Putamen (tissue), 1 donor: ENCODE results near the gene KRT82.
A peak's percentile ranks its signal among the peaks of the same experiment; 100 is the strongest.

Experiments used
- DNase-seq: peaks from one replicate; pipeline ENCODE4 v3.0.0-alpha.2; 2016; ENCODE audit warnings: low spot score

KRT82 gene

DNA sequence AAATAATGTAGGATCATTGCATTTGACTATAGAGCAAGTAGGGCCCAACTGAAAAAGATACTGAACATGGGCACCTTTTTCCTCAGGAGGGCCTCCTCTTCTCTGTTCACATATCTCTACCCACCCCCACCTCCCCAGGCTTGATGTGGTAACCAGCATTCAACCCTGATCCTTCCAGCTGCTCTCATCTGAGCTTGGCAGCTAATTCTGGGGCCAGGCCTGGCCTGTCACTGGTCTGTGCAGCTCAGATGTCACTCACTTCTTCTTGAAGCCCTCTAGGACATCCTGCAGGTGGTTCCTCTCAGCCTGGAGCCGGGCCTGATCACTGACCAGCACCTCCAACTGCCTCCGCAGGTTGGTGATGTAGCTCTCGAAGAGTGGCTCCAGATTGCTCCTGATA lies 22.8 kb downstream of the KRT82 start:
- DNase-seq, result no peak

DNA sequence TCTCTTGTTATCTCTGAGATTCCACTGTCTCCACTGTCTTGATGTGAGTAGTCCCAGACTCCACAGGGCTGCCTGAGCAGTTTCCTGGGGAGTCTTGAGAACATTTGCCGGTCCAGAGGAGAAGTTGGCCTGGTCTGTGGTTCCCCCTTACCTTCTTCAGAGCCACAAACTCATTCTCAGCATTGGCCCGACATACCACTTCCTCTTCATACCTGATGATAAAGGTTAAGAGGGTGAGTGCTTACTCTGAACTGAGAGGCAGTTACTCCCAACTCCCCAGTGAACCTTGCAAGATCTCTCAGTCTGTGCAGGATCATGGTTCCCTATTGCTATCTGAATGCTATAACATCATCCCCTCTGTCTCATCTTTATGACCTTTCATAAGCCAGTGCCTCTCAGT lies 23.3 kb downstream of the KRT82 start:
- no peak for DNase-seq

DNA sequence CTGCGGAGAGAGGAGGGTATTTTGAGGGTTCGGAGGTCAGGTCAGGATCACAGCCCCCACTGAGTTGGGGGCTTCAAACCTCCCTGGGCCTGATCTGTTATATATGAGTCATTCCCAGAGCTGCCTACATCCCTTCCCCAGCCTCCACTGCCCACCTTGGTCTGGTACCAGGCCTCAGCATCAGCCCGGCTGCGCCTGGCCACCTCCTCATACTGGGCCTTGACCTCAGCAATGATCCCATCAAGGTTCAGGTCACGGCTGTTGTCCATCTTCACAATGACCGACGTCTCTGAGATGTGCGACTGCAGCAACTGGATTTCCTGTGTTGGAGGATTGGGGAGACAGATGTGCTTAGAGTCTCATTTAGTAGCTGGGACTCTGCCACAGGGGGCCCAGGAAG lies 24.9 kb downstream of the KRT82 start:
- DNase-seq, result no peak

DNA sequence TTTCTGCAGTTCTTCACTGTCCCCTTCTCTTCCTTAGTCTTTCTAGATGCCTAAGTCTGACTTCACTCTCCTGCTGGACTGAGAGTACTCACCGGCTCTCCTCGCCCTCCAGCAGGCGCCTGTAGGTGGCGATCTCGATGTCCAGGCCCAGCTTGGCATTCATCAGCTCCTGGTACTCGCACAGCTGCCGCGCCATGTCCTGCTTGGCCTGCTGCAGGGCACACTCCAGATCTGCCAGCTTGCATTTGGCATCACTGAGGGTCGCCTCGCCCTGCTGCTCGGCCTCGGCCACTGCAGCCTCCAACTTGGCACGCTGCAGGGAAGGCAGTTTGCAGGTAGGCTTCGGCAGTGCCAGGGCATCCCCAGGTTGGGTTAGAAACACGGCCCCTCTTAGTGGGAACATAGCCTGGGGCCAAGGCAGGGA lies 25.9 kb downstream of the KRT82 start:
- DNase-seq, result peak; percentile 17

DNA sequence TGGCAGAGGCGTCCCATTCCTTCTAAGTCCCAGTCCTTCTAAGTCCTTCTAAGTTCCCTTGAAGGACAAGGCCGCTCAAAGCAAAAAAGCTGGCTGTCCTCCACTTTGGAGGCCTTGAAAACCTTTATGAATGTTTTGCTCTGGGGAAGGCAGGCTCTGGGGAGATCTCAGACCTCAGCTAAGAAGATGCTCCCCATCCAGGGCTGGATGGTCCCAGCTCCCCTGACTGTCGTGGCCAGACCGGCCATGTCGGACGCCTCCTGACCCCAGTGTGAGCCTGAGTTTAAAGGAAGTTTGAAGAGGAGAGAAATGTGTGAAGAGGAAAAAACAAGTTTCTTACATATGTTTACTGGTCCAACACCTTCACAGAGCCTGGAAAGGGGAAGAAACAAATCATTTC lies 26.6 kb downstream of the KRT82 start:
- DNase-seq, result no peak

DNA sequence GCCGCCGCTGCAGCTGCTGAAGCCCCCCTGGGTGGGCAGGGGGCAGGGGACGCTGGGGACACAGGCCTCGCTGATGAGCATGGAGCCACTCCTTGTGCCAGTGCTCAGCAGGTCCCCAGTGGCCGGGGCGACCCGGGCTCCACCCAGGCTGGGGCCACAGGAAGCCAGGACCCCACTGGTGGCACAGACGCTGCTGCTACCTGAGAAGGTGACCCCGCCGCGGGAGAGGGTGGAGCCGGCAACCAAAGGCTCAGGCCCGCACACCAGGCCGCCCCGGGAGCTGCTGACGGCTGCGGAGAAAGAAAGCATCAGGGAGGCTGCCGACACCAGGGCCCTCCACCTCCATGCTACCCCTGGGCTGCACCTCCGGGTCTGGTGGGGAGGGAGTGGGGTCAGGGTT lies 28.0 kb downstream of the KRT82 start:
- no peak for DNase-seq

DNA sequence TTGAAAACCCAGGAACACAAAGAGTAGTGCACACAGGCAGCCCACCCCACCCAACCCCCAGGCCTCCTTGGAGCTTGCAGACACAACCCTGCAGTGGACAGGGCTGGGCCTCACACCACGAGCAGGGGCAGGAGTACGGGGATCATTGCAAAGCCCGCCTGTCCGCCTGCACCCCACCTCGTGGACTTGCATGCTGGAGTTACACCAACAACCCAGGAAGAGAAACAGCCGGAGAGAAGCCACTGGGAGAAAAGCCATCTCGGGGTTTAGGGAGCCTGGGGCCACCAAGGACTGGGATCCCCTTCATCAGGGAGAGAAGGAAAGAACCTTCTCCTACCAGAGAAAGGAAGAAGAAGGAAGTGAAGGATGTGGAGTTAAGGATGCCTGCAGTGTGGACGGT lies 28.9 kb downstream of the KRT82 start:
- DNase-seq, result no peak

DNA sequence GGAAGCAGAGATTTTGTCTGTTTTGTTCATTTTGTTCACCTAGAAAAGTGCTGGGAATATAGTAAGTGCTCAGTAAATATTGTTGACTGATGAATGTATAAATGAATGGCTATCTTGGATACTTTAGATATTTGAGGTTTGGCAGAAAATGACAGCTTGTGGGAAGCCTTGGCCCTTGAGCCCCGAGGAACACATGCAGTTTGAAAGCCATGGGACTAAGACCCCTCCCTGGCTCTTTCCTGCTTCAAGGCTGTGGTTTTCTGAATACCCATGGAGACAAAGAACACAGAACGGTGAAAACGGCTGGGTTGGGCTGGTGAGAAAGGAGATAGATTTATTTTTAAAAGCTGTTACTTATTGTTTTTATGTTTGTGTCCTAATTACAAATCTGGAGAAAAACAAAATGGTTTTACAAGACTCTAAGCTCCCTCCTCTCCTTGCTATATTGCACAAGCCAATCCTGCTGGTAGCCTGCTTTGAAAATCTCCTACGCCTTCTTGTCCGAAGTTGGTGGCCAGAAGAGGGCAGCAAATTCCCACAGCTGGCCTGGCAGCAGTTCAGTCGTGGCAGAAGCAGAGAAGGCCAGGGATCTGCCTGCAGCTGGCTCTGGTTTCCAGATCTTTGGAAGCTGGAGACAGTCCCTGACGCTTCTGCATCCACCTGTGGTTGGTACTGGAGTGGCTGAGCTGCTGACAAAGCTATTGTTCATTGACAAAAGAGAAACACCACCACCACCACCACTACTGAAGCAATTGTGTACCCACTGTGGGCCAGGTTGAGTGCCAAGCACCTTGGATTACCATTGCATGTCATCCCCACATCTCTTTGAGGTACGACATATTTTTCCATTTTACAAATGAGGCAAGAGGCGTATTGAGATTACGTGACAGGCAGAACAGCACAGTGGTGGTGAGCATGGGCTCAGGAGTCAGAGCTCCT lies 33.6 kb downstream of the KRT82 start:
- peak; percentile 70 for DNase-seq

DNA sequence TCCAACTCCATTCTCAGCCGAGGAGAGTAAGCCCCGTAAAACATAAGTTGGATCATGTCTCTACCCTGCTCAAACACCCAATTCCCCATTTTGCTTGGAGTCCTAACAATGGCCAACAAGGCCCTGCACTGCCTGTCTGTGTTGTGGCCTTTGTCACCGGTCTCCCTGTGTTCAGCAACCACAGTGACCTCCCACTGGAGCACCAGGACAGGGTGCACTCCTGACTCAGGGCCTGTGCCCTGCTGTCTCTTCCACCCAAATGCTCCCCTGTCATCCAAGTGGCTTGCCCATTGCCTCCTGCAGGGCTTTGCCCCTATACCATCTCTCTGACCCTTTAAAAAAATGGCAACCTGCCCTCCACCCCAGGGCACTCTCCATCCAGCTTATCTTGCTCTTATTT lies 34.4 kb downstream of the KRT82 start:
- no peak for DNase-seq

DNA sequence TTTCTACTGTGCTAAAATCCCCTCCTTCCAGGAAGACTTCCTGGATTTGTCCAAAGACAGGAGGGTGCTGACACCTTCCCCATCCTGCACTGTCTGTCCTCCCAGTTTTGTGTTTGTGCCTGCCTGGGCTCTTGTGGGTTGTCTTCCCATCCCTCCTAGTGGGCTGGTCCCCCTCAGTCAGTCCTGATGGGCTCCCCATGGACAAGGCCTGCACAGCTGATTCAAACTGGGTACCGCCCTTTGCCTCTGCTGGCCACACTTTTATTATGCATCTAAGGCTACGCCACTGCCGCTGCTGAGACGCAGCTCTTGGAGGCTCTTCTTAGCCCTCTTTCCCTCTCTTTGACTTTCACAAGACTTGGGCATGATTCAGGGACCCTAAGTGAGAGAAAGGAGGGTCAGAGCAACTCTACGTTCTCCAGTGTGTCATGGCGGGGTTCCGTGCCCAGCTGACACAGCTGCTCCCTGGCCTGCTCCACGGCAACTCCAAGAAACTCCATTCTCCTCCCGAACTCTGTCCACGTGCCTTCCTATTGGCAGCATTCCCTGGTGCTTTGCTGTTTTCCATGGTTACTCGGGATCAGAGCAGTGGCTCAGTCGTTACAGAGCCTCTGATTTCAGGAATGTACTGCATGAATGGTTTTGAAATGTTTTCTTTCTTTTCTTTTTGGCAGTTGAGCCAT lies 35.1 kb downstream of the KRT82 start:
- DNase-seq, result peak; percentile 70

DNA sequence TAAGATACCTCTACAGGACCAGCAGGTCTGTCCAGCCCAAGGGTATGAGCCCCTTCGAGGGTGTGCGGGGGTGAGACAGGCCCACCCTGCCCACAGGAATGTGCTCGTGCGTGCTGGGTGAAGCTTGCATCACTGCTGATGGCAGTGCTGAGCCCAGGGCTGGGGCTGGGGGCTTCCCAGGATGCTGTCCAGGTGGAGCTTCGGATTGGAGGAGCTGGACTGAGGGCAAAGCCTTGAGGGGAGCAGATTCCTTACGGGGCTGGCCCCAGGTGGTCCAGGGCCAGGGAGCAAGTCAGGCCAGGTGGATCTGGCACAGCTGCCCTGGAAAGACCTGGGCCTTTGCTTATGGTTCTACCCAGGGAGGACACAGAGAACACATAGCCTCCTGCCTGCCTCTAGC lies 36.3 kb downstream of the KRT82 start:
- DNase-seq, result no peak

DNA sequence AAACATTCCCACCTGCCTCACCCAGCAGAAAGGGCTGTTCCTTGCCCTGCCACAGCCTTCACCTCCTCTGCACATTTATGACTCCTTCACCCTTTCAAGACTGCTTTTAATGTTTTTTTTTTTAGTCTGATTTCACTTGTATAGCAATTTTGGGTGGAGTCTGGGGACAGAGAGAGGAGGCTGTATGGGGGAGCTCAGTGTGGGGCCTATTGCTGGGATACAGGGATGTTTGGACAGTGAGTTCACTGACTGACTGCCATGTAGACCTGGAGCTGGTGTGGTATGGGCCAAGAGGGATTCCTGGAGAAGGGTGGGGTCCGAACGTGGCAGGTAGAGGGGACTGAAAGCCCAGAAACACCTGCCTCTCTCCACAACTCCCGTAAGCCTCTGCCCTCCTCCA lies 36.9 kb downstream of the KRT82 start:
- no peak for DNase-seq

DNA sequence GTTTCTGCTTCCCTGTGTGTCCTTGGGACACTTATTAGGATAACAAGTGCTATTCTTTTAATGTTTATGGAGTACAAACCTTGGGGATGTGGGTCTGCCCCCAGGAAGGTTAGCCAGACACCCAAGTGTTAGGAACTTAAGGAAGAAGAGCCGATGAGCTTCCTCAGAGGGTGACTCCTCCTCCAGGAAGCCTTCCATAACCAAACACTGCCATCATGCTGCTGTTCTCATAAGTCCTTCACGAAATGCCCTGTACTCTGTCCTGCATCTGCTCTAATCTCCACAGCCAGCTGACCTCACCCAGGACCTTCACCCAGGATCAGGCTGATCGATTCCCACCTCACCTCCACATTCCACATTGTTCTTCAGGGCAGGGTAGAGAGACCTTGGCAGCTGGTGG lies 37.6 kb downstream of the KRT82 start:
- DNase-seq, result no peak

DNA sequence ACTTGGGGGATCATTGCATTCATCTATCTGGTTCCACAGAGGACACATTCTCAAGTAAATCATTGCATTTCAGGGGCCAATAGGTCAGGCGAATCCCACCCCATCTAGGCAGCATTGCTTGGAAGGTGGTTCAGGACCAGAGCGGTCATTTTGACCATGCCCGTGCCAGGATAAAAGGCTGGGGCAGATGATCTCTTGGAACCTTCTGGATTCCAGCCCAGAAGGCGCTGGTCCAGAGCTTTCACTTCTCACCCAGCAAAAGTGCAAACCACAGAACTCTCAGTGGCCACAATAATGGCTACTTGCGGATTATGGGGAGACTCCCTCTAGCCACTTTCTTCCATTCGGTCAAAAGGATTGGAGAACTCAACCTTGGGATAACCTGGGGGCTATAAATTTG lies 38.3 kb downstream of the KRT82 start:
- DNase-seq, result no peak

DNA sequence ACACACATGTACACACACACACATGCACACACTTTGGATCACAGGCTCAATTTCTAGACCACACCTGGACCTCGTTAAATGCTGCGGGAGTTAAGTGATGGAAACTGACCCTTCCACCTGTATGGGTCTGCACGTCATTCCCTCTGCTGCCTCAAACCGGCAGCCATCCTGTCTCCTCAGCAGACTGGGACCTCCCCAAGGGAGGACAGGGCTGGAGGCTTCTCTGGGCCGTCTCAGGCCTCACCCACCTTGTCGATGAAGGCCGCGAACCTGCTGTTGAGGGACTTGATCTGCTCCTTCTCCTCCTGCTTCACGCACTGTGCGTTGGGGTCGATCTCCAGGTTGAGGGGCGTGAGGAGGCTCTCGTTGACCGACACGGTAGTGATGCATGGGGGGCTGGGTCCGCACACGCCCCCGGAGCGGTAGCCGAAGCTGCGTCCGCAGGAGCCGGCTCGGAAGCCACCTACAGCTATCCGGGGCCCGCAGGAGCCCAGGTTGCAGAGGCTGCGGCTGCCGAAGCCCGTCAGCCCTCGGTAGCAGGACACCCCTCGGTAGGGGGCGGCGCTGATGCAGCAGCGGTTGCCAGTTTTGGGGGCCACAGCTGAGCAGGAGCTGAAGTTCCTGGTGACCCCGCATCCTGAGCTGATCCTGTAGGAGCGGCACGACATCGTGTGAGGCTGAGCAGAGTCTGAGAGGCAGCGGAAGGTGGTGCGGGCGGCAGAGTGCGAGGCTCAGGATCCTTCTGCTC lies 39.2 kb downstream of the KRT82 start, which contains the start of gene KRT85:
Gene KRT85, minus strand, starts transcription at position 744 of the 748 bp plus-strand sequence. Its CDS starts 76 bp downstream, at position 668.
- no peak for DNase-seq

DNA sequence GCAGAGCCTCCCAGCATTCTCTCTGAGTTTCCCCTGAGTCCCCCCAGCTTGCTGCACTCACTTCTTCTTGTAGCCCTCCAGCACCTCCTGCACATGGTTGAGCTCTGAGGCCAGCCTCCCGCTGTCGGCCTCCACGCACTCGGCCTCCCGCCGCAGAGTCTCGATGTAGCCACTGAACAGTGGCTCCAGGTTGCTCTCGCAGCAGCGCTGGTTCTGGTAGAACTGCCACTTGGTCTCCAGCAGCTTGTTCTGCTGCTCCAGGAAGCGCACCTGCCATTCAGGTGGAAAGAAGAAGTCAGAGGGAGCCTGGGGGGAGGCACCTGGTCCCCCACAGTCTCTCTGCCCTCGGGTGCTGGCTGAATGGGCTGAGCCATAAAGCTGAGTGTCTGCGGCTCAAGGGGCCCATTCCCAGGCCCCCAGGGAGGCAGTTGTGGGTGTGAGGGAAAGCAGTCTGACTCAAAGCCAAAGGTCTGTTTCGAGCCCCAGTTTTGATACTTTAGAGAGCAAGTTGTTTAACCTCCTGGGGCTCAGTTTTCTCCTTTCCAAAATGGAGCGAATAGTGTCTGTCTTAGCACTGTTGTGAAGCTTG lies 41.1 kb downstream of the KRT82 start:
- no peak for DNase-seq

DNA sequence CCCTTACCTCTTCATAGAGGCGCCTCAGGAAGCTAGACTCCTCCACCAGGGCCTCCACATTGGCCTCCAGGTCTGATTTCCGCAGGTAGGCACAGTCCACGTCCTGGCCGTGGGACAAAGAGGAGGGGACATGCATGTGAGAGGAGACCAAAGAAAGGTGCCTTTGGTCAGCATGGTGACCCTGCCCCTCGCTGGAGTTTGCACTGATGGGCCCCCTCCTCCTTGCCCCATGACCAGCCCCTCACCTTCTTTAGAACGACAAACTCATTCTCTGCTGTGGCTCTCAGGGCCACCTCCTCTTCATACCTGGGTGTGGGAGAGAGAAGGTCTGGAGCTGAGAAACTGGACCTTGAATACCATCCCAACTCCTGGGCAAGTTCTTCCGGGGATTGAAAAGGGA lies 42.1 kb downstream of the KRT82 start:
- no peak for DNase-seq

DNA sequence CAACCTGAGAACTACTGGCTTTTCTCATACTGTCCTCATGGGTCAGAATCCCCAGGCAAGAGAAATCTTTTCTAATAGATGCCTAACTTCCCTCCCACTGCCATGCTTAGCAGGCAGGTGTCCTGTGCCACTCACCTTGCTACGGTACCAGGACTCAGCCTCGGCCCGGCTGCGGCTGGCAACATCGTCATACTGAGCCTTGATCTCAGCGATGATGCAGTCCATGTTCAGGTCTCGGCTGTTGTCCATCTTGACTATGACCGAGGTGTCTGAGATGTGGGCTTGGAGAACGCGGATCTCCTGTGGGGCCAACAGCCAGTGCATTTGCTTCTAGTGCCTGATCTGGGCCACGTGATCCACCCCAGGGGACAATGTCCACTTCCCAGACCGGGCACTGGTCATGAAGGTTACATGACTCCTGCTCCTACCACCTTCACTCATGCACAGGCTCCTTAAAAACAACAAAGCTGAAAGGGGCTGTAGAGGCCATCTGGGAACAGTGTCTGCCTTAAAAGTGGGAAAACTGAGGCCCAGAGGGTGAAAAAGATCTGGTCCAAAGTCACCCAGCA lies 42.9 kb downstream of the KRT82 start:
- no peak for DNase-seq

DNA sequence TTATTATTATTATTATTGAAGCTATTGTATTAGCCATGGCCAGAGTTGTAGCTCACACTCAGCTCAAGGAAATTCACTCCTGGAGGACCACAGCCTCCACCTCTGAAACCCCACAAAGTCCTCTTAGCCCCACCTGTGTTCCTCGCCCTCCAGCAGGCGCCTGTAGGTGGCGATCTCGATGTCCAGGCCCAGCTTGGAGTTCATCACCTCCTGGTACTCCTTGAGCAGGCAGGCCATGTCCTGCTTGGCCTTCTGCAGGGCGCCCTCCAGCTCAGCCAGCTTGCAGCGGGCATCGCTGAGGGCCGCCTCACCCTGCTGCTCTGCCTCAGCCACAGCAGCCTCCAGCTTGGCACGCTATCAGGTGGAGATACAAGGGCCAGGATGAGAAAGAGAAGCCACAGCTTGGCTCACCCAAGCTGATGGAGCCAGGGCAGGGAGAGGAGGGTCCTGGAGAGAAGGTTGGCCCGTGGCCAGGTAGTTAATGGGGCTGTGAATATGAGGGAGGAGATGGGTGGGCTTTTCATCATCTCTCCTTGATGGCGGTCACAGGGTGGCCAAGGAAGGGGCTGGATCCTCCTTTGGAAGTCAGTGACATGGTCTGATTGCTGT lies 43.9 kb downstream of the KRT82 start:
- DNase-seq, result no peak

DNA sequence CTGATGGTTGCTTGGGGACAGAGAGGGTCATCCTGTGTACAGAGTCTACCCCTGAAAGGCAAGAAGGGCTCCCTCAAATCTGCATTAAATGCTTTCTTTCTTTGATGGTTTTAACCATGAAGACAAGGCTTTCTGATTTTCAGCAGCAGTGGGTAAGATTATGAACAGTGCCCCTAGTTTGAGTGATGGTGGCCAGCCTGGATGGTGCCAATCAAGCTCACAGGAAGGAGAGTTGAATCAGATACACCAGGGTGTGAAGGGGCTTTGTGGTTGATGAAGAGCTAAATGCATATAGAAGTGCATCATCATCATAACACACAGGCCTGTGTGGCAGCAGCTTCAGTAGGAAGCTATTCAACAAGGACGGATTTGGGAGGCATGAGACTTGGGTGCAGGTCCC lies 44.6 kb downstream of the KRT82 start:
- no peak for DNase-seq

DNA sequence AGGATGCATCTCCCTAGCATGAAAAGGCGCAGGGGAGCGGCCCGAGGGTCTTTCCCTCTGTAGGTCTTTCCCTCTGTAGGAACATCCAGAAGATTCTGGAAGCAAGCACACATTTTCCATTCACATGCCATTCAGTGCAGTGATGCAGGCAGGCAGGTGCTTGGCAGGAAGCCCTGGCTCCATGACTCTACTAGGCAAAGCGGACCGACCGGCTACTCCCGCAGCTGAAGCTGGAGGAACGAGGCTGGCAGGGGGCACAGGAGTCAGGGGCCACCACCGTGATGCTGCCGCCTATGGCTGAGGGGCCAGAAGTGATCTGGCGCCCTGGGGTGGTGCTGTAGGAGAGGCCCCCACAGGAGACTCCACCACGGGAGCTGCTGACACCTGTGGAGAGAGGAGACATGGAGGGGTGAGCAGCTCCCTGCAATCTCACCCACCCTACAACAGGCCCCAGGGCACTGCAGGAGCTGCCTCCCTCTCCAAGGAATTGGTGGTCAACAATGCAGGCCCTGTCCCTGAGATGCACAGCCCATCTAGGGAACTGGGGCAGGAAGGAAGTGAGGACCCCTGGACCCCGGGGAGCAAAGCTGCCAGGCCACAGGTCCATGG lies 45.4 kb downstream of the KRT82 start:
- no peak for DNase-seq
